ENCODE results near the gene OPCML.

Gene OPCML

DNA sequence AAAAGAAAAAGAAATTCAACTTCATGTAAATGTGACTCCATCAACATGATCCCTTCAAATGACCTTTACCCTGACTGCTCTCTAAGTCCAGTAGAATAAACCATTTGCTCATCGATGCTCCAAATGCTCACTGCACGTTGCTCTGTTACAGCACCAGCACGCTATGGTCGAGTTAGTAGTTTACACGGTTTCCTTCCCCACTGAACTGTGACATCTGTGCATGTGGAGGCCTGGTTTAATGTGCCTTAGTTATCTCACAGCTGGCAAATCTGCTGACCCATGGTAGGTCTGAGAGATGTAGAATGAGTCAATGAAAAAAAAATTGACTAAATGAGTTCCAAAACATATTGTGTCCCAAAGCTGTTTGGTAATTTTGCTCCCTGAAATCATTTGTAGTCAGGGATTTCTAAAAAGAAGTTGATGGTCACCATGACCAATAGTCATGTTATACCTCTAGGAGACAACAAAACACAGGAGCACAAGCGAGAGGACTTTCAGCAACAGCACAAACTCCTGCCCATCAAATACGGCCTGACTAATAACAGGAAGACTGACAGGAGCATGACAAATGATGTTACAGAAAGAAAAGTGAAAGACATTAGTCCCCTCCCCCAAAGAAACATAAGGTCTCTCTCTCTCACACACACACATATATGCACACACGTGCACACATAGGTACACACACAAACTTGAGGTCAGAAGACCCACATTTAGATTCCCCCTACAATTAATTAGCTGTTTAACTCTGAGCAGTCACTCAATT lies 624.5 kb downstream of the OPCML start:
- TF ChIP-seq EZH2phosphoT487 (IDR thresholded peaks at IDR 0.05; ENCODE audit: borderline replicate concordance, low read length): no peak
- TF ChIP-seq, protein P1, sequence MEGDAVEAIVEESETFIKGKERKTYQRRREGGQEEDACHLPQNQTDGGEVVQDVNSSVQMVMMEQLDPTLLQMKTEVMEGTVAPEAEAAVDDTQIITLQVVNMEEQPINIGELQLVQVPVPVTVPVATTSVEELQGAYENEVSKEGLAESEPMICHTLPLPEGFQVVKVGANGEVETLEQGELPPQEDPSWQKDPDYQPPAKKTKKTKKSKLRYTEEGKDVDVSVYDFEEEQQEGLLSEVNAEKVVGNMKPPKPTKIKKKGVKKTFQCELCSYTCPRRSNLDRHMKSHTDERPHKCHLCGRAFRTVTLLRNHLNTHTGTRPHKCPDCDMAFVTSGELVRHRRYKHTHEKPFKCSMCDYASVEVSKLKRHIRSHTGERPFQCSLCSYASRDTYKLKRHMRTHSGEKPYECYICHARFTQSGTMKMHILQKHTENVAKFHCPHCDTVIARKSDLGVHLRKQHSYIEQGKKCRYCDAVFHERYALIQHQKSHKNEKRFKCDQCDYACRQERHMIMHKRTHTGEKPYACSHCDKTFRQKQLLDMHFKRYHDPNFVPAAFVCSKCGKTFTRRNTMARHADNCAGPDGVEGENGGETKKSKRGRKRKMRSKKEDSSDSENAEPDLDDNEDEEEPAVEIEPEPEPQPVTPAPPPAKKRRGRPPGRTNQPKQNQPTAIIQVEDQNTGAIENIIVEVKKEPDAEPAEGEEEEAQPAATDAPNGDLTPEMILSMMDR (IDR thresholded peaks at IDR 0.05; ENCODE audit: low read depth, low read length, poor library complexity, severe bottlenecking): no peak
- no peaks in the 10 kb centered on the region for H4K20me1 ChIP-seq (ENCODE audit: control insufficient read depth, insufficient read depth, low read depth, low read length)
- H3K27me3 ChIP-seq (ENCODE audit: control insufficient read depth, low read length): no peaks in the 10 kb centered on the region
- H3K9me3 ChIP-seq (ENCODE audit: control insufficient read depth, insufficient read depth, low read length): no peaks in the 10 kb centered on the region; the same call in 1 of the 2 replicates
- no peak overlapping the region for H3K27ac ChIP-seq (ENCODE audit: low read depth, low read length)
- no peaks in the 10 kb centered on the region for H3K4me1 ChIP-seq (ENCODE audit: control insufficient read depth, low read length)
- H3F3A ChIP-seq (ENCODE audit: control insufficient read depth, insufficient read depth): no peaks in the 10 kb centered on the region
- no peaks in the 10 kb centered on the region for H3K36me3 ChIP-seq (ENCODE audit: control insufficient read depth, low read length)
- H3K9me2 ChIP-seq (replicated peaks; ENCODE audit: control insufficient read depth, low read length): no peaks in the 10 kb centered on the region
- H3K4me3 ChIP-seq (ENCODE audit: low read length): no peak overlapping the region
- no peaks in the 10 kb centered on the region for H3K79me2 ChIP-seq (ENCODE audit: control insufficient read depth, low read length)
- H3K4me2 ChIP-seq (ENCODE audit: low read length): no peak overlapping the region

DNA sequence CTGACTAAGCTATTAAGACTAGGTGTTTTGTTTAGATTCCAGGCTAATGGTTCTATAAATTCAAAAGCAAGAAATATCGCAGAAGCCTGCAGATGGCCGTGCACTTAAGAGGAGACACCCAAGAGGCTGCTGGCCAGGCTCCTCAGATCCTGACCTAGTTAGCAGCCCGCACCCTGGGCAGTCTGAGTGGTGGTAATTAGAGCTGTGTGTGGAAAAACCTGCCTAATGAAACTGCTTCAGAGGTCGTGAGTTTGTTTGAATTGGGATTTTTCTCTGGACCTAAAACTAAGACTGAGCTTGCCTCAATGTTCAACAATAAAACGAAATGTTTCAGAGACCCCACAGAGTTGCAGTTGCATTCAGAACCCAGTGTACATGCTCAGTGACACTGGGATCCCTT lies 627.7 kb downstream of the OPCML start:
- Histone ChIP-seq H3F3A (ENCODE audit: control insufficient read depth, insufficient read depth) (no peaks in the 10 kb centered on the region), H3K9me3 (ENCODE audit: control insufficient read depth, insufficient read depth, low read length) (no peaks in the 10 kb centered on the region; the same call in 1 of the 2 replicates), H4K20me1 (ENCODE audit: control insufficient read depth, insufficient read depth, low read depth, low read length) (no peaks in the 10 kb centered on the region), H3K27ac (ENCODE audit: low read depth, low read length) (no peak overlapping the region), H3K4me1 (ENCODE audit: control insufficient read depth, low read length) (no peaks in the 10 kb centered on the region), H3K79me2 (ENCODE audit: control insufficient read depth, low read length) (no peaks in the 10 kb centered on the region), H3K36me3 (ENCODE audit: control insufficient read depth, low read length) (no peaks in the 10 kb centered on the region), H3K4me3 (ENCODE audit: low read length) (no peak overlapping the region), H3K4me2 (ENCODE audit: low read length) (no peak overlapping the region), H3K9me2 (replicated peaks; ENCODE audit: control insufficient read depth, low read length) (no peaks in the 10 kb centered on the region), H3K27me3 (ENCODE audit: control insufficient read depth, low read length) (no peaks in the 10 kb centered on the region)
- no peak for TF ChIP-seq EZH2phosphoT487 (IDR thresholded peaks at IDR 0.05; ENCODE audit: borderline replicate concordance, low read length)
- TF ChIP-seq, protein P1 (IDR thresholded peaks at IDR 0.05; ENCODE audit: low read depth, low read length, poor library complexity, severe bottlenecking): no peak

DNA sequence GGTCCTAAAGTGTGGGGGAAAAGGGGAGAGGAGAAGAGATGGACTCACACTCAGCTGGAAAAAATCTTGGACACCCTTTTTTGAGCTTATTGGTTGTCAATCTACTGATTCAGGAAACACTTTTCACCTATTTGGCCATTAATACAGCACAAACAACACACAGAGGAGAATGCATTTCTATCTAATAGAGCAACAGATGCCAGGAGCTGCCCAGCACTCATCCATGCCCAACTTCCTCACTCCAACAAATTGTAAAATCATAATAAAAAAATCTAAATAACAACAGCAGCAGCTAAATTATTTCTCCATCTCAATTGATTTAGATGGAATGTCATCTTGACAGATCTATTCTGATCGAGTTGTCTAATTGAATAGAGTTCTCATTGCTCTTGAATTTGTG lies 628.2 kb downstream of the OPCML start:
- H3K36me3 ChIP-seq (ENCODE audit: control insufficient read depth, low read length): no peaks in the 10 kb centered on the region
- H3K4me3 ChIP-seq (ENCODE audit: low read length): no peak overlapping the region
- H3K4me1 ChIP-seq (ENCODE audit: control insufficient read depth, low read length): no peaks in the 10 kb centered on the region
- TF ChIP-seq, protein P1 (IDR thresholded peaks at IDR 0.05; ENCODE audit: low read depth, low read length, poor library complexity, severe bottlenecking): no peak
- TF ChIP-seq EZH2phosphoT487 (IDR thresholded peaks at IDR 0.05; ENCODE audit: borderline replicate concordance, low read length): no peak
- H4K20me1 ChIP-seq (ENCODE audit: control insufficient read depth, insufficient read depth, low read depth, low read length): no peaks in the 10 kb centered on the region
- no peaks in the 10 kb centered on the region; the same call in 1 of the 2 replicates for H3K9me3 ChIP-seq (ENCODE audit: control insufficient read depth, insufficient read depth, low read length)
- H3K4me2 ChIP-seq (ENCODE audit: low read length): no peak overlapping the region
- no peaks in the 10 kb centered on the region for H3K27me3 ChIP-seq (ENCODE audit: control insufficient read depth, low read length)
- no peaks in the 10 kb centered on the region for H3K79me2 ChIP-seq (ENCODE audit: control insufficient read depth, low read length)
- no peaks in the 10 kb centered on the region for H3K9me2 ChIP-seq (replicated peaks; ENCODE audit: control insufficient read depth, low read length)
- no peak overlapping the region for H3K27ac ChIP-seq (ENCODE audit: low read depth, low read length)
- no peaks in the 10 kb centered on the region for H3F3A ChIP-seq (ENCODE audit: control insufficient read depth, insufficient read depth)

All from DOHH2 (cell line).